Uterus (tissue), 4 donors: ENCODE results near the gene OOSP2. TPM values are rescaled to one million over a fixed set of nuclear protein-coding genes. Genes with fewer than 3 reads are reported as not detected.
"Not testable (repeated sequence)": the region's sequence is repeated elsewhere in the genome, so short reads cannot be mapped to it uniquely, and the experiment has no call there.

Source experiments
- DNase-seq, 2 donors: peaks; one replicate each; pipeline ENCODE4 v3.0.0-alpha.2; 2019 to 2020
- H3K27ac ChIP-seq, 2 donors: fragments of 200-600 bp; sonication (generic); 1 replicate in 1 of 2; 2 replicates in 1 of 2; pipeline ENCODE4 v1.5.1; 2016 to 2018
- H3K27me3 ChIP-seq, 2 donors: fragments of 200-600 bp; sonication (generic); one replicate each; pipeline ENCODE4 v1.5.1; 2018 to 2019; ENCODE audit warnings: control low read depth in 1 of 2
- H3K36me3 ChIP-seq, 2 donors: fragments of 200-600 bp; sonication (generic); one replicate each; pipeline ENCODE4 v1.5.1; 2019; ENCODE audit warnings: control low read depth in 1 of 2
- H3K4me1 ChIP-seq, 2 donors: fragments of 200-600 bp; sonication (generic); one replicate each; pipeline ENCODE4 v1.5.1; 2018 to 2019; ENCODE audit warnings: control low read depth in 1 of 2
- H3K4me3 ChIP-seq, 2 donors: fragments of 200-600 bp; sonication (generic); 1 replicate in 1 of 2; 2 replicates in 1 of 2; pipeline ENCODE4 v1.5.1; 2018 to 2019; ENCODE audit warnings: mild to moderate bottlenecking in 1 of 2
- H3K9me3 ChIP-seq, 2 donors: fragments of 200-600 bp; sonication (generic); one replicate each; pipeline ENCODE4 v1.5.1; 2019; ENCODE audit warnings: control low read depth in 1 of 2
- POLR2A ChIP-seq, 2 donors: fragments of 450-650 bp; IDR thresholded peaks; one replicate each; pipeline ENCODE4 v1.6.1; 2016; ENCODE audit warnings: antibody characterized with exemption in 2 of 2, mild to moderate bottlenecking in 1 of 2, moderate library complexity in 1 of 2
- intact Hi-C: fragments of 100-400 bp; cut with DNase I; formaldehyde crosslinking; loops from one replicate; pipeline ENCODE4 v1.15.1; 2023; ENCODE audit warnings: low total_unique reads
- total RNA-seq, 4 donors: library from RNA; depleted of rRNA in 3 of 4; stranded (reverse); fragments of >200 nt in 3 of 4; gene quantifications; one replicate each; pipeline versions ENCODE4 v1.1.0 to v1.2.4, GENCODE V29; 2014 to 2023
- TF ChIP-seq, protein P1 (sequence below), 4 experiments: fragments of 200-600 bp in 2 of 4; fragments of 450-650 bp in 2 of 4; sonication (generic) in 2 of 4; IDR thresholded peaks; one replicate each; pipeline ENCODE4 v1.5.1; 2016 to 2019; ENCODE audit warnings: antibody characterized with exemption in 4 of 4, mild to moderate bottlenecking in 2 of 4, moderate library complexity in 1 of 4
- donor health status: DM: yes; HTN: yes; CAD: no.

The OOSP2 gene
- total RNA-seq, 4 donors from 2014 or later, result not detected

GRCh38 chr11:60069450-60069849 is 29.2 kb downstream of the OOSP2 start:
- no peaks in the 10 kb centered on the region for H3K27me3 ChIP-seq
- no peak for TF ChIP-seq POLR2A (IDR thresholded peaks at IDR 0.05)
- TF ChIP-seq, protein P1, sequence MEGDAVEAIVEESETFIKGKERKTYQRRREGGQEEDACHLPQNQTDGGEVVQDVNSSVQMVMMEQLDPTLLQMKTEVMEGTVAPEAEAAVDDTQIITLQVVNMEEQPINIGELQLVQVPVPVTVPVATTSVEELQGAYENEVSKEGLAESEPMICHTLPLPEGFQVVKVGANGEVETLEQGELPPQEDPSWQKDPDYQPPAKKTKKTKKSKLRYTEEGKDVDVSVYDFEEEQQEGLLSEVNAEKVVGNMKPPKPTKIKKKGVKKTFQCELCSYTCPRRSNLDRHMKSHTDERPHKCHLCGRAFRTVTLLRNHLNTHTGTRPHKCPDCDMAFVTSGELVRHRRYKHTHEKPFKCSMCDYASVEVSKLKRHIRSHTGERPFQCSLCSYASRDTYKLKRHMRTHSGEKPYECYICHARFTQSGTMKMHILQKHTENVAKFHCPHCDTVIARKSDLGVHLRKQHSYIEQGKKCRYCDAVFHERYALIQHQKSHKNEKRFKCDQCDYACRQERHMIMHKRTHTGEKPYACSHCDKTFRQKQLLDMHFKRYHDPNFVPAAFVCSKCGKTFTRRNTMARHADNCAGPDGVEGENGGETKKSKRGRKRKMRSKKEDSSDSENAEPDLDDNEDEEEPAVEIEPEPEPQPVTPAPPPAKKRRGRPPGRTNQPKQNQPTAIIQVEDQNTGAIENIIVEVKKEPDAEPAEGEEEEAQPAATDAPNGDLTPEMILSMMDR (IDR thresholded peaks at IDR 0.05), result no peak
- intact Hi-C loops, result no loop called here

GRCh38 chr11:60071644-60072043 is 31.4 kb downstream of the OOSP2 start:
- H3K27ac ChIP-seq, intact Hi-C loops, H3K9me3 ChIP-seq, H3K36me3 ChIP-seq, H3K4me1 ChIP-seq, DNase-seq, H3K27me3 ChIP-seq, H3K4me3 ChIP-seq: not testable (repeated sequence)

More at GRCh38 chr11:60069450-60069849, 29.2 kb downstream of the OOSP2 start:
- DNase-seq, result no peak
- H3K9me3 ChIP-seq, result no peaks in the 10 kb centered on the region
- H3K4me1 ChIP-seq, result no peaks in the 10 kb centered on the region
- H3K36me3 ChIP-seq, result no peaks in the 10 kb centered on the region
- no peak overlapping the region for H3K4me3 ChIP-seq
- H3K27ac ChIP-seq, result no peak overlapping the region

- intact Hi-C loops, result no loop called here
- no peak overlapping the region for H3K4me3 ChIP-seq
- no peaks in the 10 kb centered on the region for H3K4me1 ChIP-seq
- no peaks in the 10 kb centered on the region for H3K27me3 ChIP-seq
- H3K27ac ChIP-seq, result no peak overlapping the region
- H3K36me3 ChIP-seq, result no peaks in the 10 kb centered on the region
- TF ChIP-seq, protein P1 (IDR thresholded peaks at IDR 0.05), result no peak
- no peak for TF ChIP-seq POLR2A (IDR thresholded peaks at IDR 0.05)
- no peak for DNase-seq
- H3K9me3 ChIP-seq, result no peaks in the 10 kb centered on the region
Measured at GRCh38 chr11:60077216-60077817, 37.1 kb downstream of the OOSP2 start.

DNA sequence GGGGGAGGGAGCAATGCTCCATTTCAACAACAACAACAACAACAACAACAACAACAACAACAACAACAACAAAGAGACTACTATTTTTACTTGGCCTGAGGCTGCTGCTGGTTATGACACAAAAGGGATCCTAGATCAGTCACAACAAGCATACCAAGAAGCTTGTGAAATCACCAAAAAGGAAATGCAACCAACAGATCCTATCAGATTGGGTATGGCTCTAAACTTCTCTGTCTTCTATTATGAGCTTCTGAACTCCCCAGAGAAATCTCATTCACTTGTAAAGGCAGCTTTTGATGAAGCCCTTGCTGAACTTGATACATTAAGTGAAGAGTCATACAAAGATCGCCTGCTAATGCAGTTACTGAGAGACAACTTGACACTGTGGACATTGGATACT is 37.8 kb downstream of the OOSP2 start:
- TF ChIP-seq, protein P1 (IDR thresholded peaks at IDR 0.05), result no peak
- TF ChIP-seq POLR2A (IDR thresholded peaks at IDR 0.05), result no peak
- Histone ChIP-seq H3K36me3 (no peaks in the 10 kb centered on the region), H3K4me3 (no peak overlapping the region), H3K27me3 (no peaks in the 10 kb centered on the region), H3K4me1 (no peaks in the 10 kb centered on the region), H3K27ac (no peak overlapping the region), H3K9me3 (no peaks in the 10 kb centered on the region)
- no peak for DNase-seq
- intact Hi-C loops, result no loop called here

- H3K9me3 ChIP-seq, result no peaks in the 10 kb centered on the region
- no peaks in the 10 kb centered on the region for H3K4me1 ChIP-seq
- H3K4me3 ChIP-seq, result no peak overlapping the region
- DNase-seq, result no peak
- H3K27ac ChIP-seq, result no peak overlapping the region
- H3K36me3 ChIP-seq, result no peaks in the 10 kb centered on the region
- intact Hi-C loops, result no loop called here
- no peaks in the 10 kb centered on the region for H3K27me3 ChIP-seq
- no peak for TF ChIP-seq POLR2A (IDR thresholded peaks at IDR 0.05)
- TF ChIP-seq, protein P1 (IDR thresholded peaks at IDR 0.05), result no peak
Measured at GRCh38 chr11:60078745-60079144, 38.5 kb downstream of the OOSP2 start.

DNA sequence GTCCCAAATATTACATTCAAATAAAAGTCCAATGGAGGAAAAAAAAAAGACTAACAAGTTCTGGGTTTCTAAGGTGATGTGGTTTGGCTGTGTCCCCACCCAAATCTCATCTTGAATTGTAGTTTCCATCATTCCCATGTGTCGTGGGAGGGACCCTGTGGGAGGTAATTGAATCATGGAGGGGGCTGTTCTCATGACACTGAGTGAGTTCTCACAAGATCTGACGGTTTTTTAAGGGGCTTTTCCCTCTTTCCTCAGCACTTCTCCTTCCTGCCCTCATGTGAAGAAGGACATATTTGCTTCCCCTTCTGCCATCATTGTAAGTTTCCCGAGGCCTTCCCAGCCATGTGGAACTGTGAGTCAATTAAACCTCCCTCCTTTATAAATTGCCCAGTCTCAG is 40.3 kb downstream of the OOSP2 start:
- Histone ChIP-seq H3K4me1 (no peaks in the 10 kb centered on the region), H3K27ac (no peak overlapping the region), H3K4me3 (no peak overlapping the region), H3K36me3 (no peaks in the 10 kb centered on the region), H3K9me3 (no peaks in the 10 kb centered on the region), H3K27me3 (no peaks in the 10 kb centered on the region)
- DNase-seq, result no peak
- TF ChIP-seq, protein P1 (IDR thresholded peaks at IDR 0.05), result no peak
- no peak for TF ChIP-seq POLR2A (IDR thresholded peaks at IDR 0.05)
- intact Hi-C loops, result no loop called here
